Heart left ventricle (tissue), 16 donors: ENCODE measurements around the gene TNS1. TPM values are rescaled to one million over a fixed set of nuclear protein-coding genes. Genes with fewer than 3 reads are reported as not detected.
A peak's percentile ranks its signal among the peaks of the same experiment; 100 is the strongest.

ENCODE experiments used
- ATAC-seq, 4 donors: fragments of 200-7000 bp; cut with Tn5 transposase; one replicate each; pipeline ENCODE4 v1.9.1; 2020 to 2022; ENCODE audit warnings: moderate library complexity in 4 of 4, mild to moderate bottlenecking in 3 of 4, moderate number of reproducible peaks in 1 of 4
- DNase-seq, 5 donors: peaks; one replicate each; pipeline ENCODE4 v3.0.0-alpha.2; 2020
- H3K27ac ChIP-seq, 12 donors: fragments of 200-600 bp; sonication (generic) in 4 of 12; one replicate each; pipeline versions ENCODE4 v1.5.0 to v1.8.0; 2016 to 2022; ENCODE audit warnings: mild to moderate bottlenecking in 2 of 12
- H3K27me3 ChIP-seq, 9 donors: fragments of 200-600 bp; sonication (generic) in 2 of 9; one replicate each; pipeline versions ENCODE4 v1.5.1 to v1.8.0; 2016 to 2022; ENCODE audit warnings: mild to moderate bottlenecking in 3 of 9
- H3K36me3 ChIP-seq, 9 donors: fragments of 200-600 bp; sonication (generic) in 2 of 9; one replicate each; pipeline versions ENCODE4 v1.5.0 to v1.8.0; 2018 to 2022; ENCODE audit warnings: mild to moderate bottlenecking in 2 of 9
- H3K4me1 ChIP-seq, 12 donors: fragments of 200-600 bp; sonication (generic) in 4 of 12; one replicate each; pipeline versions ENCODE4 v1.5.0 to v1.8.0; 2016 to 2022; ENCODE audit warnings: mild to moderate bottlenecking in 3 of 12
- H3K4me3 ChIP-seq, 12 donors: fragments of 200-600 bp; sonication (generic) in 4 of 12; one replicate each; pipeline versions ENCODE4 v1.5.0 to v1.8.0; 2017 to 2022; ENCODE audit warnings: mild to moderate bottlenecking in 9 of 12, moderate library complexity in 4 of 12
- H3K9me3 ChIP-seq, 12 donors: fragments of 200-600 bp; sonication (generic) in 4 of 12; one replicate each; pipeline versions ENCODE4 v1.5.0 to v1.8.0; 2016 to 2022; ENCODE audit warnings: mild to moderate bottlenecking in 1 of 12
- POLR2A ChIP-seq, 2 donors: fragments of 450-650 bp; IDR thresholded peaks; one replicate each; pipeline ENCODE4 v1.6.1; 2017; ENCODE audit warnings: antibody characterized with exemption in 2 of 2, mild to moderate bottlenecking in 2 of 2, moderate library complexity in 2 of 2
- WGBS, 4 donors: extraction: QIAGEN DNeasy Blood & Tissue Kit in 2 of 4; methylation state at CpG; one replicate each; pipeline versions ENCODE4 v1.1.5 to v1.1.7; 2013 to 2018; 5-methylcytosine and 5-hydroxymethylcytosine counted together
- intact Hi-C, 10 donors: fragments of 100-400 bp; cut with DNase I; formaldehyde crosslinking; loops; one replicate each; pipeline versions ENCODE4 v1.11.1 to v1.14.2; 2022
- polyA plus RNA-seq, 2 donors: library from polyadenylated mRNA; stranded (reverse); fragments of 200-250 nt; gene quantifications; one replicate each; pipeline ENCODE4 v1.2.3, GENCODE V29; 2013
- total RNA-seq, 9 donors: library from RNA; depleted of rRNA in 2 of 9; stranded (reverse); fragments of >200 nt in 2 of 9; fragmentation: NEBNext Ultra II Directional in 3 of 9; extraction: Animal tissue kit (Norgen Biotek cat#: 25700) in 3 of 9; gene quantifications; one replicate each; pipeline versions ENCODE4 v1.1.0 to v1.2.4, GENCODE V29; 2016 to 2023
- TF ChIP-seq, protein P1 (sequence below), 12 donors: fragments of 200-600 bp; sonication (generic) in 4 of 12; IDR thresholded peaks; one replicate each; pipeline versions ENCODE4 v1.5.0 to v1.8.0; 2018 to 2022; ENCODE audit warnings: antibody characterized with exemption in 12 of 12, mild to moderate bottlenecking in 5 of 12
- donor health status: ischemic (EF 13 %, LVEDD 7.1; RV severe dilation, severe dysfunction).
- donor health status: healthy with polysubstance abuse.
- donor health status: DM: no; HTN: yes; CAD: no.
- donor health status: DM: no; HTN: no; CAD: no.
- donor health status: ischemic (EF 25% LVEDD 6.9; RV normal size, moderate dysfunction).
- donor health status: ischemic (EF 25% LVEDD 5.7; RV mildly dilated, moderate dysfunction).
- donor health status: healthy.
- donor health status: DM: yes; HTN: yes; CAD: no.
- donor health status: ischemic (EF 35%, LVEDD 5.7; RV mildly dilated, moderate dysfunction).
- donor health status: nonischemic (EF 11% LVEDD 7.7; RV severe dilation, severe dysfunction).
- donor health status: DM: yes; HTN: yes; CAD: no.
- donor health status: PGD.
- donor health status: ischemic (EF 29% LVEDD 5.4; RV normal size, mild dysfunction).
- donor health status: nonischemic (EF 23%, LVEDD 6.1; RV moderate dilation, normal function).

The TNS1 gene
- total and polyA plus RNA-seq, 11 donors, result 243 to 899 (median 669) TPM

DNA sequence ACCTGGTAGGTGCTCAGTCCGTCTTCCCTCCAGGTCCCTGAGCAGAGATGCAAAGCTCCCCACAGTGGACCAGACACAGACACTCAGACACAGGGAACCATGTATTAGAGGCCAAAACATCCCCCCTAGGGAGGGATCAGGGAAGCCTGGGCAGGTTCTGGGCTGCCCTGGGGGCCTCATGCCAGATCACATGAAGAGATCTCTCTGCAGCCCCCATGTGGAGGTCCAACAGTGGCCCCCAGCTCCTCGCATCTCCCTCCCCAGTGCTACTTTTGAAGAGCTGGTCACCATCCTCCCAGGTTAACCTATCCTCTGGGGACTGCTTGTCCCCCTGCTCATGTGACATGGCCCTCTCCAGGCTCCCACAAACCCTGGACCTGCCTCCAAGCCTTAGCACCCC lies 10.5 kb upstream of the TNS1 start:
- Histone ChIP-seq H3K36me3 (no peaks in the 10 kb centered on the region), H3K9me3 (no peaks in the 10 kb centered on the region), H3K27me3 (peaks cover 0 to 20% (median 0%) of the 10 kb centered on the region in 9 donors), H3K4me1 (peaks cover 0 to 53% (median 31%) of the 10 kb centered on the region in 12 donors), H3K4me3 (no peak overlapping the region), H3K27ac (no peak overlapping the region)
- no peak for ATAC-seq
- peak in 1 of 5 donors; percentile 30 for DNase-seq
- 93 to 98% (median 96%) methylated on average over 2 of the region's 2 CpGs for WGBS, 4 donors
- intact Hi-C loops, result no loop called here
- no peak for TF ChIP-seq POLR2A (IDR thresholded peaks at IDR 0.05)
- TF ChIP-seq, protein P1, sequence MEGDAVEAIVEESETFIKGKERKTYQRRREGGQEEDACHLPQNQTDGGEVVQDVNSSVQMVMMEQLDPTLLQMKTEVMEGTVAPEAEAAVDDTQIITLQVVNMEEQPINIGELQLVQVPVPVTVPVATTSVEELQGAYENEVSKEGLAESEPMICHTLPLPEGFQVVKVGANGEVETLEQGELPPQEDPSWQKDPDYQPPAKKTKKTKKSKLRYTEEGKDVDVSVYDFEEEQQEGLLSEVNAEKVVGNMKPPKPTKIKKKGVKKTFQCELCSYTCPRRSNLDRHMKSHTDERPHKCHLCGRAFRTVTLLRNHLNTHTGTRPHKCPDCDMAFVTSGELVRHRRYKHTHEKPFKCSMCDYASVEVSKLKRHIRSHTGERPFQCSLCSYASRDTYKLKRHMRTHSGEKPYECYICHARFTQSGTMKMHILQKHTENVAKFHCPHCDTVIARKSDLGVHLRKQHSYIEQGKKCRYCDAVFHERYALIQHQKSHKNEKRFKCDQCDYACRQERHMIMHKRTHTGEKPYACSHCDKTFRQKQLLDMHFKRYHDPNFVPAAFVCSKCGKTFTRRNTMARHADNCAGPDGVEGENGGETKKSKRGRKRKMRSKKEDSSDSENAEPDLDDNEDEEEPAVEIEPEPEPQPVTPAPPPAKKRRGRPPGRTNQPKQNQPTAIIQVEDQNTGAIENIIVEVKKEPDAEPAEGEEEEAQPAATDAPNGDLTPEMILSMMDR (IDR thresholded peaks at IDR 0.05), result no peak

DNA sequence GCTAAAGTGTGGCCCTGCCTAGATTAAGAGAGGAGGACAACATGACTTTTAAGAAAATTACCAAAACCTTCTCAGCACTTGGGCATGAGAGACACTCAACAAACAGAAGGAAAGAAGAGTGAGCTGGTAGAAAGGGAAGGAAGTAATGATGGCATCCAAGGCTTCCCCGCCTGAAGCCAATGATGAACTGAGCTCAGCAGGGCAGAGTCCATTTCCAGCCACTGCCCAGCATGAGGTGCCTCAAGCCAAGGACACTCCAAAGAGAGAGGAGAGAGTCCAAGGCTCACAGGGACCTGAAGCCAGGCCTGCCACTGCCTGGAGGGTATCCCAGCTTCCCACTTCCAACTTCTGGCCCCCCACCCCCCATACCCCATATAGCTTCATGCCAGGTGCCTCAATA lies 9.5 kb upstream of the TNS1 start:
- Histone ChIP-seq H3K9me3 (no peaks in the 10 kb centered on the region), H3K4me1 (peaks cover 0 to 48% (median 21%) of the 10 kb centered on the region in 12 donors), H3K4me3 (no peak overlapping the region), H3K27ac (no peak overlapping the region), H3K36me3 (no peaks in the 10 kb centered on the region), H3K27me3 (peaks cover 0 to 20% (median 0%) of the 10 kb centered on the region in 9 donors)
- ATAC-seq (no peak), DNase-seq (no peak)
- intact Hi-C loops, result no loop called here
- 85 to 100% (median 94%) methylated on average over 1 of the region's 1 CpG for WGBS, 4 donors
- TF ChIP-seq POLR2A (IDR thresholded peaks at IDR 0.05), result no peak
- TF ChIP-seq, protein P1 (IDR thresholded peaks at IDR 0.05), result no peak

DNA sequence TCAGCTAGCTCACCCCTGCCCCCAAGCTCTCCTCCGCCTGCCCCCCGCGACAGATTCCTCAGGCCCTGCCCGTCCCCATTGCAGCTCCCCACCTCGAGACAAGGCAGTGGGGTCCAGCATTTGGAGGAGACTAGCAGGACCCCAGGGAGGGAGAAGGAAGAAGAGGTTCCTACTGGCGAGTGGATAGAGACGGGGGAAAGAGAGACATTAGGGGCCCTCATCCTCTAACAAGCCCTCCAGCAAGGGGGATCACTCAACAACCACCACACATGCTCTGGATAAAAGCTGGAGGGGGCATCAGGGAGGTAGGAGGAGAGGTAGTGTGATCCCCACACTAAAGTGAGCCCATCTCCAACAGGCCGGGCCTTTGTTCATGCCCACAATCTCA lies 8.9 kb upstream of the TNS1 start:
- no peak for ATAC-seq
- H3K4me3 ChIP-seq, result no peak overlapping the region
- DNase-seq, result no peak
- 68 to 72% (median 70%) methylated on average over 8 of the region's 8 CpGs for WGBS, 4 donors
- intact Hi-C loops, result no loop called here
- H3K36me3 ChIP-seq, result no peaks in the 10 kb centered on the region
- H3K9me3 ChIP-seq, result no peaks in the 10 kb centered on the region
- peaks cover 0 to 20% (median 0%) of the 10 kb centered on the region in 9 donors for H3K27me3 ChIP-seq
- TF ChIP-seq POLR2A (IDR thresholded peaks at IDR 0.05), result no peak
- TF ChIP-seq, protein P1 (IDR thresholded peaks at IDR 0.05), result no peak
- peaks cover 0 to 42% (median 20%) of the 10 kb centered on the region in 12 donors for H3K4me1 ChIP-seq
- no peak overlapping the region for H3K27ac ChIP-seq

DNA sequence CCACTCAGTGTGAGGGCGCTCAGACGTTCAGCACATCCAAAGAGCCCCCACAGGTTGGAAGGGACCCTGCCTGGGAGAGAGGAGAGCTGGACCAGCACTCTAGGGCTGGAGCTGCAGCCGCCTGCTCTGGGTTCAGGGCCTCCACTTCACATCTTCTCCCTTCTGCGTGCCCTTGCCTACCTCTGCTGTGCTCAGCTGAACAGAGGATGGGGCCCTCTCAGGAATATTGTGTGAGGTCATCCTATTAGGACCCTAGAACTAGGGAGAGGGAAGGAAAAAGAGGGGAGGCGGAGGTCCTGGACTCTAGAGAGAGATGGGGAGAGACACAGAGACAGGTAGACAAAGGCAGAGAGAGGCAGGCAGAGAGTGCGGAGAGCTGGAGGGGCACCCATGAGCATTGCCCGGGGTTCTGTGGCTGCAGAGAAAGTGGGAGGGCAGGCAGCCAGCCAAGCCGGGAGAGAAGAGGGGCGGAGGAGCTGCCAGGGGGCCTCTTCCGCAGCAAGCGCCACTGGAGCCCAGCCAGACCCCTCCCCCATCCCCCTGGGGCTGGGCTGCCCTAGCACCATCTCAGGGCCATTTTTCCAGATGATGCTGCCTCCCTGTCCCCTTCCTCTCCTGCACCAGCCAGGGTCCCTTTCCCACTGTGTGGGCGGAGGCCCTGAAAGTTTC lies 8.3 kb upstream of the TNS1 start:
- no peak for DNase-seq
- WGBS, 4 donors, result 56 to 64% (median 61%) methylated on average over 12 of the region's 12 CpGs
- H3K27me3 ChIP-seq, result peaks cover 0 to 20% (median 0%) of the 10 kb centered on the region in 9 donors
- peak overlapping the region in 6 of 12 donors; percentile 51 to 65 (median 57) for H3K4me3 ChIP-seq
- ATAC-seq, result peak in 1 of 4 donors; percentile 2
- intact Hi-C loops, result no loop called here
- TF ChIP-seq, protein P1 (IDR thresholded peaks at IDR 0.05), result no peak
- no peak for TF ChIP-seq POLR2A (IDR thresholded peaks at IDR 0.05)
- H3K9me3 ChIP-seq, result no peaks in the 10 kb centered on the region
- H3K36me3 ChIP-seq, result no peaks in the 10 kb centered on the region
- H3K4me1 ChIP-seq, result peaks cover 0 to 38% (median 20%) of the 10 kb centered on the region in 12 donors
- H3K27ac ChIP-seq, result no peak overlapping the region
